WTC11 (cell line): ENCODE data around the gene ARID3B.

Experiments
- AFF4 ChIP-seq: sonication (generic); formaldehyde crosslinking; IDR thresholded peaks from 2 replicates; pipeline ENCODE4 v1.8.1; 2023; ENCODE audit warnings: mild to moderate bottlenecking, missing genetic modification reagents, borderline replicate concordance
- AR ChIP-seq: fragments of 250-450 bp; sonication (Bioruptor Pico); IDR thresholded peaks from 2 replicates; pipeline ENCODE4 v1.9.0; 2021; ENCODE audit warnings: mild to moderate bottlenecking
- ATF6 ChIP-seq: sonication (generic); formaldehyde crosslinking; IDR thresholded peaks from 2 replicates; pipeline ENCODE4 v1.8.1; 2023; ENCODE audit warnings: mild to moderate bottlenecking, missing genetic modification reagents
- CBFB ChIP-seq: sonication (generic); formaldehyde crosslinking; IDR thresholded peaks from 2 replicates; pipeline ENCODE4 v1.8.1; 2022; ENCODE audit warnings: mild to moderate bottlenecking, low read depth, missing genetic modification reagents
- CTCF ChIP-seq: fragments of 200-600 bp; IDR thresholded peaks from 2 replicates; pipeline ENCODE4 v1.8.0; 2022; ENCODE audit warnings: antibody characterized with exemption
- E2F5 ChIP-seq: sonication (generic); formaldehyde crosslinking; IDR thresholded peaks from 2 replicates; pipeline ENCODE4 v1.8.1; 2022; ENCODE audit warnings: mild to moderate bottlenecking, moderate library complexity, missing genetic modification reagents
- ETV6 ChIP-seq: sonication (generic); formaldehyde crosslinking; IDR thresholded peaks from 2 replicates; pipeline ENCODE4 v1.8.1; 2022; ENCODE audit warnings: mild to moderate bottlenecking, missing genetic modification reagents
- FOXJ3 ChIP-seq: sonication (generic); formaldehyde crosslinking; IDR thresholded peaks from 2 replicates; pipeline ENCODE4 v1.9.0; 2021; ENCODE audit warnings: missing genetic modification reagents, mild to moderate bottlenecking, borderline replicate concordance
- MLX ChIP-seq: sonication (generic); formaldehyde crosslinking; IDR thresholded peaks from 2 replicates; pipeline ENCODE4 v1.8.1; 2023; ENCODE audit warnings: mild to moderate bottlenecking, missing genetic modification reagents, moderate library complexity
- MXD4 ChIP-seq: fragments of 250-450 bp; sonication (Bioruptor Pico); IDR thresholded peaks from 2 replicates; pipeline ENCODE4 v1.8.0; 2021; ENCODE audit warnings: mild to moderate bottlenecking, moderate library complexity, borderline replicate concordance
- NR1H2 ChIP-seq: sonication (generic); formaldehyde crosslinking; IDR thresholded peaks from 2 replicates; pipeline ENCODE4 v1.9.0; 2021; ENCODE audit warnings: mild to moderate bottlenecking, moderate library complexity, missing genetic modification reagents
- PREB ChIP-seq: sonication (generic); formaldehyde crosslinking; IDR thresholded peaks from 2 replicates; pipeline ENCODE4 v1.8.1; 2022; ENCODE audit warnings: mild to moderate bottlenecking, missing genetic modification reagents, moderate library complexity, borderline replicate concordance
- TEAD4 ChIP-seq: sonication (generic); formaldehyde crosslinking; IDR thresholded peaks from 2 replicates; pipeline ENCODE4 v1.8.0; 2022; ENCODE audit warnings: mild to moderate bottlenecking, missing genetic modification reagents
- USF2 ChIP-seq: sonication (generic); formaldehyde crosslinking; IDR thresholded peaks from 2 replicates; pipeline ENCODE4 v1.8.1; 2023; ENCODE audit warnings: mild to moderate bottlenecking, missing genetic modification reagents, moderate library complexity

- TF ChIP-seq USF2 (CRISPR knock-in tag) (no peak), CTCF (no peak), CBFB (CRISPR knock-in tag) (no peak), TEAD4 (CRISPR knock-in tag) (no peak), NR1H2 (CRISPR knock-in tag) (no peak), MLX (CRISPR knock-in tag) (no peak), FOXJ3 (CRISPR knock-in tag) (no peak), MXD4 (CRISPR knock-in tag) (no peak), AR (CRISPR knock-in tag) (no peak), ATF6 (no peak), PREB (no peak), ETV6 (CRISPR knock-in tag) (no peak), E2F5 (CRISPR knock-in tag) (no peak), AFF4 (CRISPR knock-in tag) (no peak)
These were observed 27.6 kb downstream of the ARID3B start for GRCh38 chr15:74568594-74568993.
